PC-3 (cell line): ENCODE data around the gene PDE9A. TPM values are rescaled to one million over a fixed set of nuclear protein-coding genes. Genes with fewer than 3 reads are reported as not detected.

Source experiments
- ATAC-seq: fragments of 200-7000 bp; cut with Tn5 transposase; 2 replicates; pipeline ENCODE4 v1.9.1; 2020; ENCODE audit warnings: mild to moderate bottlenecking, moderate library complexity
- BruUV-seq: library from RNA; stranded (reverse); fragments of 400-500 nt; replicated peaks from 2 replicates; lab custom pipeline; 2021; lab: Mats Ljungman, UMichigan
- CTCF ChIA-PET: fragments of 300-600 bp; sonication (Branson Sonifier 250); formaldehyde crosslinking; loops from one replicate; lab custom pipeline; 2022; ENCODE audit warnings: antibody characterized with exemption; lab: Charles Lee
- POLR2A ChIA-PET: fragments of 300-600 bp; sonication (Branson Sonifier 250); formaldehyde crosslinking; loops from one replicate; lab custom pipeline; 2022; ENCODE audit warnings: antibody characterized with exemption; ENCODE audit not compliant: unreplicated experiment; lab: Charles Lee
- DNase-seq: peaks from one replicate; pipeline ENCODE4 v3.0.0-alpha.2; 2015
- H2AFZ ChIP-seq: fragments of 300-600 bp; sonication (generic); 2 replicates; pipeline ENCODE4 v1.6.0; 2016; ENCODE audit warnings: antibody characterized with exemption, low read length
- H3F3A ChIP-seq: fragments of 300-600 bp; sonication (generic); one replicate; pipeline ENCODE4 v1.6.0; 2017; ENCODE audit warnings: antibody characterized with exemption, low read length, control low read depth, mild to moderate bottlenecking; ENCODE audit not compliant: unreplicated experiment
- H3K27ac ChIP-seq: fragments of 300-600 bp; sonication (generic); 2 replicates; pipeline ENCODE4 v1.5.1; 2016; ENCODE audit warnings: mild to moderate bottlenecking, low read length
- H3K27me3 ChIP-seq: fragments of 300-600 bp; sonication (generic); 2 replicates; pipeline ENCODE4 v1.6.1; 2016; ENCODE audit warnings: low read length, mixed read lengths
- H3K36me3 ChIP-seq: fragments of 300-600 bp; sonication (generic); 2 replicates; pipeline ENCODE4 v1.6.1; 2016; ENCODE audit warnings: low read depth, mixed run types, low read length, mixed read lengths
- H3K4me1 ChIP-seq: fragments of 300-600 bp; sonication (generic); 2 replicates; pipeline ENCODE4 v1.5.1; 2016; ENCODE audit warnings: low read length; ENCODE audit not compliant: insufficient read depth
- H3K4me2 ChIP-seq: fragments of 300-600 bp; sonication (generic); 2 replicates; pipeline ENCODE4 v1.6.0; 2016; ENCODE audit warnings: low read length
- H3K4me3 ChIP-seq: fragments of 300-600 bp; sonication (generic); 2 replicates; pipeline ENCODE4 v1.5.1; 2016; ENCODE audit warnings: mild to moderate bottlenecking, low read length, mixed read lengths
- H3K79me2 ChIP-seq: fragments of 300-600 bp; sonication (generic); 2 replicates; pipeline ENCODE4 v1.6.1; 2017; ENCODE audit warnings: low read length, mixed read lengths
- H3K9ac ChIP-seq: fragments of 300-600 bp; sonication (generic); 2 replicates; pipeline ENCODE4 v1.6.0; 2016; ENCODE audit warnings: mild to moderate bottlenecking, low read length
- H3K9me2 ChIP-seq: fragments of 300-600 bp; sonication (generic); replicated peaks from 2 replicates; pipeline ENCODE4 v1.6.1; 2016; ENCODE audit warnings: mixed run types, low read length, mixed read lengths
- H3K9me3 ChIP-seq: fragments of 300-600 bp; sonication (generic); 2 replicates; pipeline ENCODE4 v1.6.1; 2016; ENCODE audit warnings: low read length, mixed read lengths
- H4K20me1 ChIP-seq: fragments of 300-600 bp; sonication (generic); 2 replicates; pipeline ENCODE4 v1.6.1; 2016; ENCODE audit warnings: low read length, mixed read lengths
- EZH2 ChIP-seq: fragments of 300-600 bp; sonication (generic); IDR thresholded peaks from one replicate; pipeline ENCODE4 v1.6.1; 2017; ENCODE audit warnings: antibody characterized with exemption, mild to moderate bottlenecking, low read length; ENCODE audit not compliant: unreplicated experiment
- EZH2phosphoT487 ChIP-seq: fragments of 300-600 bp; sonication (generic); IDR thresholded peaks from 2 replicates; pipeline ENCODE4 v1.6.1; 2018; ENCODE audit warnings: mild to moderate bottlenecking, antibody characterized with exemption, low read length, borderline replicate concordance
- intact Hi-C: fragments of 100-400 bp; cut with micrococcal nuclease; formaldehyde crosslinking; loops from 2 replicates; pipeline ENCODE4 v1.9.0; 2023
- total RNA-seq: library from RNA; depleted of rRNA; stranded (reverse); fragments of >200 nt; gene quantifications from 2 replicates; pipeline ENCODE4 v1.2.3, GENCODE V29; 2014
- TF ChIP-seq, protein P1 (sequence below): fragments of 300-600 bp; sonication (generic); conservative IDR thresholded peaks from 2 replicates; pipeline ENCODE4 v1.5.1; 2017; ENCODE audit warnings: antibody characterized with exemption, low read depth, mild to moderate bottlenecking, low read length

Gene PDE9A
- total RNA-seq, 1 experiment from 2014 or later, result 0.33 TPM

DNA sequence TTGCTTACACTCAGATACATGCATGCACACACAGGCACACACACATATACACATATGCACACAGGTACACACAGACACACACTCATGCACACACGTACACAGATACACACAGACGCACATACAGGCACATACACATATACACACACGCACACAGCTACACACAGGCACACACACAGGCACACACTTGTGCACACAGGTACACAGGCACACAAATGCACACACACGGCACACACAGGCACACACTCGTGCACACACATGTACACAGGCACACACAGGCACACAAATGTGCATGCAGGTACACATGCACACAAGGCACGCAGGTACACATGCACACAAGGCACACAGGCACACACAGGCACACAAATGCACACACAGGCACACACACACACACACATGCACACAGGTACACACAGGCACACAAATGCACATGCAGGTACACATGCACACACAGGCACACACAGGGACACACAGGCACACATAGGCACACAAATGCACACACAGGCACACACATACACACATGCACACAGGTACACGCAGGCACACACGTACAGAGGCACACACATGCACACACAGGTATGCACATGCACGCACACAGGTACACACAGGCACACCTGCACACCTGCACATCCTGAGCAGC, 115.9 kb downstream of the PDE9A start:
- Histone ChIP-seq H3K4me1 (no peaks in the 10 kb centered on the region), H3K27me3 (0 out of 2 replicates have a peak, but pooled peaks cover 2% of the 10 kb centered on the region), H3K79me2 (no peaks in the 10 kb centered on the region), H3K9me3 (no peaks in the 10 kb centered on the region), H3K4me3 (no peak overlapping the region), H3K9ac (no peak overlapping the region), H3K27ac (no peak overlapping the region), H3F3A (no peaks in the 10 kb centered on the region), H3K4me2 (no peak overlapping the region), H3K36me3 (no peaks in the 10 kb centered on the region), H3K9me2 (no peaks in the 10 kb centered on the region), H2AFZ (no peak overlapping the region), H4K20me1 (no peaks in the 10 kb centered on the region)
- no peak for TF ChIP-seq EZH2
- TF ChIP-seq, protein P1, sequence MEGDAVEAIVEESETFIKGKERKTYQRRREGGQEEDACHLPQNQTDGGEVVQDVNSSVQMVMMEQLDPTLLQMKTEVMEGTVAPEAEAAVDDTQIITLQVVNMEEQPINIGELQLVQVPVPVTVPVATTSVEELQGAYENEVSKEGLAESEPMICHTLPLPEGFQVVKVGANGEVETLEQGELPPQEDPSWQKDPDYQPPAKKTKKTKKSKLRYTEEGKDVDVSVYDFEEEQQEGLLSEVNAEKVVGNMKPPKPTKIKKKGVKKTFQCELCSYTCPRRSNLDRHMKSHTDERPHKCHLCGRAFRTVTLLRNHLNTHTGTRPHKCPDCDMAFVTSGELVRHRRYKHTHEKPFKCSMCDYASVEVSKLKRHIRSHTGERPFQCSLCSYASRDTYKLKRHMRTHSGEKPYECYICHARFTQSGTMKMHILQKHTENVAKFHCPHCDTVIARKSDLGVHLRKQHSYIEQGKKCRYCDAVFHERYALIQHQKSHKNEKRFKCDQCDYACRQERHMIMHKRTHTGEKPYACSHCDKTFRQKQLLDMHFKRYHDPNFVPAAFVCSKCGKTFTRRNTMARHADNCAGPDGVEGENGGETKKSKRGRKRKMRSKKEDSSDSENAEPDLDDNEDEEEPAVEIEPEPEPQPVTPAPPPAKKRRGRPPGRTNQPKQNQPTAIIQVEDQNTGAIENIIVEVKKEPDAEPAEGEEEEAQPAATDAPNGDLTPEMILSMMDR, result no peak
- no peak for TF ChIP-seq EZH2phosphoT487
- DNase-seq (no peak), ATAC-seq (no peak)
- intact Hi-C loops, result no loop called here
- POLR2A ChIA-PET, result no interaction called here
- no TSS peak for BruUV-seq
- CTCF ChIA-PET, result no interaction called here

DNA sequence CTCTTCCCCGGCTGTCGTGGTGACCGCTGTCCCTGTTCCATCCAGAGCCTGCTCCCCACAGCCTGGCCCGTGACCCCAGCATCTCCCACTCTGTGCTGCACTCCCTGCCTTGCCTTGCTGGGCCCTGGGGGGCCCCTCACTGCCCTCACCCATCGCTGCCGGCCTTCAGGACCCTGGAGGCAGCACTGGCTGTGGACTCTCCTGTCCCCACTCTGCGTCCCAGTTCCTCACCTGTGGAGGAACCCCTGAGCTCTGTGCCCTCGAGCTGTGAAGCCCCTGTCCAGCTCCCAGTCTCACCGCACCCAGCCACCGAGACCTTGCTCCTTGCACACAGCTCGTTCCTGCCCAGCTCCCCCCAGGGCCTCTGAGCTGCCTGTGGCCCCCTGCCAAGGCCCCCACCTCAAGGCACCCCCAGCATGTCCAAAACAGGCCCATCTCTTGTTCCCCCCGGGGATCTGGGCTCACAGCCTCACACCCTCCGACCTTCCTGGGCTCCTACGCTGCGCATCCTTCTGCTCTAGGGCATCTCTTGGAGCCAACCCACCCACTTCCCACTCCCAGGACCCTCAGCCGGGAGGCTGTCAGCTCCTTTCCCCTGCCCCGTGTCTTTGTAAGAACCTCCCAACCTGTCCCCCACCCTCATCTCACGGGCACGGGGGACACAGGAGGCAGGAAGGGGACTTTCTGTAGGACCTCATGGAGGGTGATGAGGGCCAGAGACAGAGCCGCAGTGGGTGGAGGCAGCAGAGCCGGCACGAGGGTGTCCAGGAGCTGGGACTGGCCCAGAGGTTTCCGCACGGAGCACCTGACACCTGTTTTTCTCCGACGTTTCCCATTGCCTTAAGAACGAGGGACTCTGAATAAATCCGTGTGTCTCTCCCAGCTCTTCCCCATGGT, 116.6 kb downstream of the PDE9A start:
- no peak overlapping the region for H3K4me2 ChIP-seq
- H3K4me1 ChIP-seq, result no peaks in the 10 kb centered on the region
- BruUV-seq, result no TSS peak
- intact Hi-C loops, result no loop called here
- H3K27me3 ChIP-seq, result 0 out of 2 replicates have a peak, but pooled peaks cover 2% of the 10 kb centered on the region
- H2AFZ ChIP-seq, result no peak overlapping the region
- POLR2A ChIA-PET, result no interaction called here
- no peaks in the 10 kb centered on the region for H3F3A ChIP-seq
- H3K9me2 ChIP-seq, result no peaks in the 10 kb centered on the region
- no peaks in the 10 kb centered on the region for H4K20me1 ChIP-seq
- H3K4me3 ChIP-seq, result no peak overlapping the region
- no peak overlapping the region for H3K9ac ChIP-seq
- H3K9me3 ChIP-seq, result no peaks in the 10 kb centered on the region
- H3K27ac ChIP-seq, result no peak overlapping the region
- ATAC-seq (no peak), DNase-seq (no peak)
- CTCF ChIA-PET, result no interaction called here
- TF ChIP-seq EZH2phosphoT487 (no peak), EZH2 (no peak)
- TF ChIP-seq, protein P1, result no peak
- H3K36me3 ChIP-seq, result no peaks in the 10 kb centered on the region
- H3K79me2 ChIP-seq, result no peaks in the 10 kb centered on the region
